Stimulated activated CD8-positive, alpha-beta memory T cell treated with anti-CD3 and anti-CD28 coated beads, Interleukin-7, amount 100 ng/mL, for 1 hour (primary cell): ENCODE measurements around the gene CMTM7.

Source experiments
- DNase-seq, 2 donors: peaks; one replicate each; pipeline ENCODE4 v3.0.0-alpha.2; 2020; ENCODE audit warnings: low read depth in 2 of 2

The CMTM7 gene

GRCh38 chr3:32391643-32392535 lies at the start of gene CMTM7:
Gene CMTM7, plus strand, starts transcription at chr3:32391853. Its CDS starts 54 bp downstream, at chr3:32391907.
- DNase-seq = no peak

- DNase-seq = no peak
Observed at GRCh38 chr3:32347343-32348125, 44.1 kb upstream of the CMTM7 start.

- no peak for DNase-seq
Observed at GRCh38 chr3:32349184-32349583, 42.5 kb upstream of the CMTM7 start.

GRCh38 chr3:32352563-32352962 lies 39.1 kb upstream of the CMTM7 start:
- DNase-seq = no peak

GRCh38 chr3:32353351-32353750 lies 38.3 kb upstream of the CMTM7 start:
- DNase-seq = no peak

- DNase-seq = no peak
Observed at GRCh38 chr3:32354362-32354778, 37.3 kb upstream of the CMTM7 start.

GRCh38 chr3:32355751-32356291 lies 35.8 kb upstream of the CMTM7 start:
- no peak for DNase-seq

GRCh38 chr3:32359766-32360492 lies 31.7 kb upstream of the CMTM7 start:
- no peak for DNase-seq

GRCh38 chr3:32360493-32360827 lies 31.2 kb upstream of the CMTM7 start:
- no peak for DNase-seq

GRCh38 chr3:32366638-32367397 lies 24.8 kb upstream of the CMTM7 start:
- no peak for DNase-seq

GRCh38 chr3:32367442-32367841 lies 24.2 kb upstream of the CMTM7 start:
- DNase-seq = no peak

GRCh38 chr3:32371461-32372212 lies 20.0 kb upstream of the CMTM7 start:
- DNase-seq = no peak

GRCh38 chr3:32372213-32372490 lies 19.5 kb upstream of the CMTM7 start:
- no peak for DNase-seq

- no peak for DNase-seq
Observed at GRCh38 chr3:32373276-32373675, 18.4 kb upstream of the CMTM7 start.

GRCh38 chr3:32373844-32374243 lies 17.8 kb upstream of the CMTM7 start:
- DNase-seq = no peak

GRCh38 chr3:32374788-32375595 lies 16.7 kb upstream of the CMTM7 start:
- peak; percentile 19 to 38 for DNase-seq

GRCh38 chr3:32375596-32375930 lies 16.1 kb upstream of the CMTM7 start:
- no peak for DNase-seq

- DNase-seq = no peak
Observed at GRCh38 chr3:32376115-32376514, 15.5 kb upstream of the CMTM7 start.

GRCh38 chr3:32379831-32380500 lies 11.7 kb upstream of the CMTM7 start:
- DNase-seq = no peak
